GM23248 (cell line): ENCODE data around the gene NFIA.

Source experiments
- EZH2 ChIP-seq: fragments of 200-600 bp; sonication (generic); IDR thresholded peaks from 2 replicates; pipeline ENCODE4 v1.6.1; 2018; ENCODE audit warnings: antibody characterized with exemption, mild to moderate bottlenecking; ENCODE audit not compliant: insufficient read depth, poor library complexity, severe bottlenecking
- EZH2phosphoT487 ChIP-seq: fragments of 200-600 bp; sonication (generic); IDR thresholded peaks from 2 replicates; pipeline ENCODE4 v1.6.1; 2018; ENCODE audit warnings: antibody characterized with exemption, moderate library complexity, mild to moderate bottlenecking, low read depth; ENCODE audit not compliant: insufficient read depth

GRCh38 chr1:61300899-61301298 is 218.5 kb downstream of the NFIA start:
- TF ChIP-seq EZH2 = no peak
- TF ChIP-seq EZH2phosphoT487 = no peak
